ENCODE measurements around the gene FGF13.

GRCh38 chrX:138648568-138648967 lies 62.9 kb downstream of the FGF13 start:
- no peak for TF ChIP-seq TAF1 (IDR thresholded peaks at IDR 0.05; ENCODE audit: borderline replicate concordance, insufficient read depth, low read length)
- TF ChIP-seq REST (IDR thresholded peaks at IDR 0.05; ENCODE audit: insufficient read depth in 1 of 2, low read depth in 2 of 2, low read length in 2 of 2) = no peak
- TF ChIP-seq POLR2AphosphoS5 (IDR thresholded peaks at IDR 0.05; ENCODE audit: low read depth, low read length) = no peak
- TF ChIP-seq SIN3A (IDR thresholded peaks at IDR 0.05; ENCODE audit: borderline replicate concordance, insufficient read depth, low read length) = no peak

All from PFSK-1 (cell line).